Neuronal stem cell (in vitro differentiated cells): ENCODE data around the gene TRPV4.
A peak's percentile ranks its signal among the peaks of the same experiment; 100 is the strongest.

Source experiments
- DNase-seq: peaks from one replicate; pipeline ENCODE4 v3.0.0-alpha.2; 2013; ENCODE audit warnings: low spot score
- H2AFZ ChIP-seq: one replicate; pipeline ENCODE4 v1.6.1; 2013; ENCODE audit warnings: mild to moderate bottlenecking, low read length, inconsistent platforms
- H2AK5ac ChIP-seq: 2 replicates; pipeline ENCODE4 v1.6.1; 2013; ENCODE audit warnings: low read depth, mild to moderate bottlenecking, inconsistent platforms, low read length, moderate library complexity, mixed read lengths
- H2BK120ac ChIP-seq: 2 replicates; pipeline ENCODE4 v1.6.1; 2013; ENCODE audit warnings: low read depth, mild to moderate bottlenecking, inconsistent platforms, low read length, moderate library complexity, mixed read lengths
- H2BK12ac ChIP-seq: one replicate; pipeline ENCODE4 v1.6.1; 2013; ENCODE audit warnings: low read length, inconsistent platforms
- H2BK15ac ChIP-seq: 2 replicates; pipeline ENCODE4 v1.6.1; 2013; ENCODE audit warnings: mild to moderate bottlenecking, low read length, inconsistent platforms, mixed read lengths
- H2BK5ac ChIP-seq: one replicate; pipeline ENCODE4 v1.6.1; 2013; ENCODE audit warnings: inconsistent platforms, mild to moderate bottlenecking, low read length, moderate library complexity
- H3K14ac ChIP-seq: one replicate; pipeline ENCODE4 v1.6.1; 2013; ENCODE audit warnings: low read length, inconsistent platforms
- H3K18ac ChIP-seq: 2 replicates; pipeline ENCODE4 v1.6.1; 2013; ENCODE audit warnings: low read length, inconsistent platforms
- H3K23ac ChIP-seq: 2 replicates; pipeline ENCODE4 v1.6.1; 2013; ENCODE audit warnings: low read depth, mild to moderate bottlenecking, mixed read lengths, low read length, inconsistent platforms; ENCODE audit not compliant: poor library complexity
- H3K27ac ChIP-seq: replicated peaks from 3 replicates; pipeline ENCODE4 v1.5.1; 2013; ENCODE audit warnings: low read length, inconsistent platforms
- H3K27me3 ChIP-seq, 3 experiments: 2 replicates each; pipeline ENCODE4 v1.6.1; 2013; ENCODE audit warnings: low read length in 3 of 3, mild to moderate bottlenecking in 2 of 3, inconsistent platforms in 1 of 3, low read depth in 1 of 3, mixed read lengths in 1 of 3, moderate library complexity in 1 of 3; ENCODE audit not compliant: control insufficient read depth in 3 of 3, insufficient read depth in 3 of 3
- H3K36me3 ChIP-seq, 2 donors: replicated peaks in 1 of 2; 2 replicates each; pipeline ENCODE4 v1.6.1; 2013; ENCODE audit warnings: low read length in 2 of 2; ENCODE audit not compliant: control insufficient read depth in 2 of 2, insufficient read depth in 2 of 2
- H3K4ac ChIP-seq: 2 replicates; pipeline ENCODE4 v1.6.1; 2013; ENCODE audit warnings: inconsistent platforms, mild to moderate bottlenecking, low read length, moderate library complexity
- H3K4me1 ChIP-seq, 2 donors: 1 replicate in 1 of 2; 2 replicates in 1 of 2; pipeline ENCODE4 v1.6.1; 2013; ENCODE audit warnings: low read length in 2 of 2, low read depth in 1 of 2; ENCODE audit not compliant: control insufficient read depth in 2 of 2, insufficient read depth in 1 of 2
- H3K4me2 ChIP-seq: one replicate; pipeline ENCODE4 v1.6.1; 2013; ENCODE audit warnings: mild to moderate bottlenecking, low read length, inconsistent platforms; ENCODE audit not compliant: insufficient read depth, poor library complexity, severe bottlenecking
- H3K4me3 ChIP-seq, 2 donors: 2 replicates each; pipeline ENCODE4 v1.5.1; 2013; ENCODE audit warnings: low read length in 2 of 2, mild to moderate bottlenecking in 2 of 2, inconsistent platforms in 1 of 2, moderate library complexity in 1 of 2
- H3K79me1 ChIP-seq: one replicate; pipeline ENCODE4 v1.6.1; 2013; ENCODE audit warnings: low read depth, mild to moderate bottlenecking, inconsistent platforms, low read length, moderate library complexity
- H3K9ac ChIP-seq: one replicate; pipeline ENCODE4 v1.6.1; 2013; ENCODE audit warnings: mild to moderate bottlenecking, low read depth, low read length, inconsistent platforms; ENCODE audit not compliant: poor library complexity
- H3K9me3 ChIP-seq, 2 donors: replicated peaks in 1 of 2; 2 replicates each; pipeline versions ENCODE3 to v1.6.1; 2013; ENCODE audit warnings: low read length in 2 of 2, mild to moderate bottlenecking in 2 of 2, inconsistent platforms in 1 of 2, low read depth in 1 of 2, mixed read lengths in 1 of 2, moderate library complexity in 1 of 2; ENCODE audit not compliant: control insufficient read depth in 2 of 2, insufficient read depth in 1 of 2
- H4K8ac ChIP-seq: one replicate; pipeline ENCODE4 v1.6.1; 2013; ENCODE audit warnings: low read depth, mild to moderate bottlenecking, inconsistent platforms, low read length, moderate library complexity
- H4K91ac ChIP-seq: one replicate; pipeline ENCODE4 v1.6.1; 2013; ENCODE audit warnings: low read length, low read depth, mild to moderate bottlenecking, inconsistent platforms; ENCODE audit not compliant: poor library complexity
- WGBS, 2 donors: extraction: QIAGEN DNeasy Blood & Tissue Kit; methylation state at CpG; one replicate each; pipeline ENCODE4 v1.1.7; 2013; ENCODE audit warnings: missing lambda C conversion rate in 2 of 2, mixed read lengths in 1 of 2; ENCODE audit not compliant: insufficient read length in 2 of 2, insufficient replicate concordance in 1 of 2; ENCODE audit errors: extremely low coverage in 2 of 2; 5-methylcytosine and 5-hydroxymethylcytosine counted together

Gene TRPV4

DNA sequence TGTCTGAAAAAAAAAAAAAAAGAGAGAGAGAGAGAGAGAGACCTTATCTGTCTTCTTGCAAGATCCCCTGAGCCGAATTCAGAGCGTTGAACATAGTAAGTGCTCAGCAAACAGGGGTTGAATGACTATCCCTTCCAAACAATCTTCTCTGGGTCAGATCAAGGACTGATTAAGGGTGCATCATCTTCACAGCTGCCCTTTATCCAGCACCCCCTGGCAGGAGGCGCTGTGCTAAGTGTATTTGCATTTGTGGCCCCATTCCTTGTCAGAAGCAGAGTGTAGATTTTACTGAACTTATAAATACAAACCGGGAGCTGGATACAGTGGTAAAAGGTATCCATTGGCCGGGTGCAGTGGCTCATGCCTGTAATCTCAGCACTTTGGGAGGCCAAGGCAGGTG, 8.8 kb upstream of the TRPV4 start:
- no CpG with 5 or more reads among the region's 5 CpGs for whole genome bisulfite sequencing, 2 donors
- no peak overlapping the region for H3K4me3 ChIP-seq

GRCh38 chr12:109841356-109841755, 8.2 kb upstream of the TRPV4 start:
- H3K27me3 ChIP-seq = no peaks in the 10 kb centered on the region
- no peak overlapping the region for H3K9ac ChIP-seq
- DNase-seq = no peak
- no peak overlapping the region for H4K91ac ChIP-seq
- peaks cover 3 to 10% of the 10 kb centered on the region in 2 donors for H3K4me1 ChIP-seq
- H2AFZ ChIP-seq = no peak overlapping the region
- H2BK5ac ChIP-seq = no peak overlapping the region
- H3K36me3 ChIP-seq = no peaks in the 10 kb centered on the region
- H2BK15ac ChIP-seq = peak overlapping the region; percentile 8
- no peak overlapping the region for H2BK120ac ChIP-seq
- H3K4me3 ChIP-seq = no peak overlapping the region
- no peak overlapping the region for H4K8ac ChIP-seq
- no peak overlapping the region for H3K4me2 ChIP-seq
- no peak overlapping the region for H3K14ac ChIP-seq
- no peaks in the 10 kb centered on the region for H3K9me3 ChIP-seq
- H2AK5ac ChIP-seq = peak overlapping the region; percentile 15
- peak overlapping the region; percentile 46 for H3K18ac ChIP-seq
- no peak overlapping the region for H2BK12ac ChIP-seq
- no peak overlapping the region for H3K4ac ChIP-seq
- no CpG with 5 or more reads among the region's 9 CpGs for WGBS, 2 donors
- no peaks in the 10 kb centered on the region for H3K79me1 ChIP-seq
- no peak overlapping the region for H3K27ac ChIP-seq
- no peak overlapping the region for H3K23ac ChIP-seq

More for the DNA sequence above, 8.8 kb upstream of the TRPV4 start:
- Histone ChIP-seq H4K8ac (no peak overlapping the region), H3K9ac (no peak overlapping the region), H2BK120ac (no peak overlapping the region), H3K14ac (no peak overlapping the region), H3K79me1 (no peaks in the 10 kb centered on the region), H3K27ac (no peak overlapping the region), H3K36me3 (no peaks in the 10 kb centered on the region), H2BK12ac (no peak overlapping the region), H2AFZ (no peak overlapping the region), H3K23ac (no peak overlapping the region), H3K18ac (no peak overlapping the region), H3K4ac (no peak overlapping the region), H3K27me3 (no peaks in the 10 kb centered on the region), H2AK5ac (no peak overlapping the region), H2BK15ac (no peak overlapping the region), H3K4me2 (no peak overlapping the region), H3K9me3 (no peaks in the 10 kb centered on the region), H4K91ac (peak overlapping the region; percentile 28), H3K4me1 (peaks cover 3 to 10% of the 10 kb centered on the region in 2 donors), H2BK5ac (no peak overlapping the region)
- no peak for DNase-seq

DNA sequence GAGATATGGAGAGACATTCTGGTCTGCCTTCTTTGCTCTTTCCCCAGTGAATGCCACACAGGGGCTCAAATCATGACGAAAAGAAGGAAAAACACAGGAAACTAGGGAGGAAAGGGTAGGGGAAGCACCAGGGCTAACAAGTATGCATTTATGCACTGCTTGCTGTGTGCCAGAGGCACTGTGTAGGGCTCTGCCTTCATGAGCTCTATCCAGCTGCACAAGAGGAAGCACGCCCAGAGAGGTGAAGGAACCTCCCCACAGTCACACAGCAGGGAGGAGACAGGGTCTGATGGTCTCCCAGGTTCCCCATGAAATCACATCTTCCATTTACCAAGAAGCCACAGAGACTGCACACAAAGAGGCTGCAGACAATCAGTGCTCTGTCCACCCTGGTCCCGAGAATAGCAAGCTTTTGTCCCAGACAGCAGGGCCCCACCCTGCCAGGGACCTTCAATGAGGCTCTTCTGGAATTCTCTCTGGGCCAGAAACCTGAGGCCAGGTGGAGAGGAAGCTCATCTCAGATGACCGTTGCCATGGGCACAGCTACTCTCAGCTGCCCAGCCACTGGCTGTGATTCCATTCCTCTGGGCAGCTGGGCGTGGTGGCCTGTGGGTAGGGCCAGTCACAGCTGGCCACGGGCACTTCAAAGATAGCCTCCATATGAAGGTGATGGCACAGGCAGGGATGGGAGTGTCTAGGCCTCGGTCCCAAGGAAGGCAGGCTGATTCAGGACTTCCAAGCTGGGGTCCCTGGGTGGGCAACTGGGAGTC, 7.3 kb upstream of the TRPV4 start:
- H3K4me1 ChIP-seq = peaks cover 3 to 10% of the 10 kb centered on the region in 2 donors
- DNase-seq = no peak
- peak overlapping the region; percentile 71 for H3K23ac ChIP-seq
- H3K79me1 ChIP-seq = no peaks in the 10 kb centered on the region
- no peak overlapping the region for H3K4ac ChIP-seq
- H2AFZ ChIP-seq = no peak overlapping the region
- peak overlapping the region; percentile 33 for H3K14ac ChIP-seq
- peak overlapping the region; percentile 55 for H3K18ac ChIP-seq
- no CpG with 5 or more reads among the region's 7 CpGs for WGBS, 2 donors
- no peak overlapping the region for H3K4me3 ChIP-seq
- no peak overlapping the region for H2BK5ac ChIP-seq
- H3K9me3 ChIP-seq = no peaks in the 10 kb centered on the region
- H2AK5ac ChIP-seq = peak overlapping the region; percentile 15
- H4K8ac ChIP-seq = no peak overlapping the region
- H3K4me2 ChIP-seq = no peak overlapping the region
- no peak overlapping the region for H3K27ac ChIP-seq
- H2BK12ac ChIP-seq = peak overlapping the region; percentile 94
- peak overlapping the region; percentile 8 for H2BK15ac ChIP-seq
- peak overlapping the region; percentile 9 for H3K9ac ChIP-seq
- no peaks in the 10 kb centered on the region for H3K27me3 ChIP-seq
- H2BK120ac ChIP-seq = no peak overlapping the region
- no peak overlapping the region for H4K91ac ChIP-seq
- H3K36me3 ChIP-seq = no peaks in the 10 kb centered on the region

DNA sequence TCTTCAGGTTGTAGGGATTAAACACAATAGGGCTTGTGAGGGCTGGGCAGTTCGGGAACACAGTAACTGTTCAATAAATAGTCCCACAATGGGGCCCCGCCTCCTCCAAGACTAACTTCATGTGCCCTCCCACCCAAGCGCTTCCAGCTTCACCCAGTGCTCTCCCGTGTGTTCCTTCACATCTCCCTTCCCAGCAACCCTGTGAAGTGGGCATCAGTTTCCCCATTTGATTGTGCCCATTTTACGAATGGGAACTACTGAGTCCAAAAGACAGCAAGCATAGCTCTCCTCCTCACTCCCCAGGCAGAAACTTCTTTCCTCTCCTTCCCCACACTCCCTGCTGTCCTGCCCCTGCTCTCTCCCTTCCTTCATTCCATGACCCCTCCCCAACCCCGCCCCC, 6.2 kb upstream of the TRPV4 start:
- Histone ChIP-seq H3K23ac (no peak overlapping the region), H3K27ac (no peak overlapping the region), H3K4me1 (peaks cover 3 to 9% of the 10 kb centered on the region in 2 donors), H3K18ac (no peak overlapping the region), H2BK12ac (no peak overlapping the region), H4K8ac (no peak overlapping the region), H3K36me3 (no peaks in the 10 kb centered on the region), H2AFZ (no peak overlapping the region), H2BK5ac (no peak overlapping the region), H3K9me3 (no peaks in the 10 kb centered on the region), H3K14ac (no peak overlapping the region), H2BK120ac (no peak overlapping the region), H3K9ac (no peak overlapping the region), H3K4ac (no peak overlapping the region), H3K79me1 (no peaks in the 10 kb centered on the region), H3K4me2 (no peak overlapping the region), H3K27me3 (no peaks in the 10 kb centered on the region), H2AK5ac (no peak overlapping the region), H2BK15ac (no peak overlapping the region), H4K91ac (no peak overlapping the region), H3K4me3 (no peak overlapping the region)
- DNase-seq = no peak
- no CpG with 5 or more reads among the region's 6 CpGs for WGBS, 2 donors
